Thoracic aorta (tissue), 2 donors: Measurements from ENCODE around the gene CD7. TPM values are rescaled to one million over a fixed set of nuclear protein-coding genes. Genes with fewer than 3 reads are reported as not detected.

Experiments
- ATAC-seq: fragments of 150-250 bp; one replicate; pipeline ENCODE4 v1.8.0; 2017; ENCODE audit warnings: low read depth; ENCODE audit not compliant: insufficient number of reproducible peaks, low FRiP score
- DNase-seq: peaks from one replicate; pipeline ENCODE4 v3.0.0-alpha.2; 2020; ENCODE audit warnings: low spot score
- H3K27ac ChIP-seq, 2 donors: fragments of 200-600 bp; sonication (generic); 1 replicate in 1 of 2; 2 replicates in 1 of 2; pipeline ENCODE4 v1.5.1; 2016; ENCODE audit warnings: mild to moderate bottlenecking in 2 of 2, moderate library complexity in 2 of 2
- H3K27me3 ChIP-seq: fragments of 200-600 bp; sonication (generic); replicated peaks from 2 replicates; pipeline ENCODE4 v1.6.0; 2016; ENCODE audit warnings: mild to moderate bottlenecking; ENCODE audit not compliant: insufficient read depth
- H3K36me3 ChIP-seq: fragments of 200-600 bp; sonication (generic); one replicate; pipeline ENCODE4 v1.5.1; 2016
- H3K4me1 ChIP-seq, 2 donors: fragments of 200-600 bp; sonication (generic); 1 replicate in 1 of 2; 2 replicates in 1 of 2; pipeline versions ENCODE4 v1.5.1 to v1.6.0; 2016; ENCODE audit warnings: low read depth in 2 of 2, mild to moderate bottlenecking in 1 of 2; ENCODE audit not compliant: control insufficient read depth in 1 of 2
- H3K4me3 ChIP-seq: fragments of 200-600 bp; sonication (generic); 2 replicates; pipeline ENCODE4 v1.5.1; 2016; ENCODE audit warnings: mild to moderate bottlenecking
- H3K9me3 ChIP-seq: fragments of 200-600 bp; sonication (generic); 2 replicates; pipeline ENCODE4 v1.5.1; 2016
- CTCF ChIP-seq: fragments of 200-600 bp; sonication (generic); IDR thresholded peaks from one replicate; pipeline ENCODE4 v1.5.1; 2019; ENCODE audit warnings: antibody characterized with exemption
- total RNA-seq, 2 donors: library from RNA; depleted of rRNA; stranded (reverse); fragments of >200 nt; gene quantifications; one replicate each; pipeline versions ENCODE4 v1.1.0 to v1.2.3, GENCODE V29; 2016

CD7 gene
- total RNA-seq, 2 donors from 2014 or later = 3.0 to 3.5 TPM

GRCh38 chr17:82324566-82325285 is 7.3 kb upstream of the CD7 start:
- H3K27ac ChIP-seq = no peak overlapping the region
- no peaks in the 10 kb centered on the region for H3K36me3 ChIP-seq
- DNase-seq (no peak), ATAC-seq (no peak)
- H3K27me3 ChIP-seq = no peaks in the 10 kb centered on the region
- TF ChIP-seq CTCF = no peak
- no peaks in the 10 kb centered on the region for H3K9me3 ChIP-seq
- H3K4me3 ChIP-seq = no peak overlapping the region
- peaks cover 0 to 8% of the 10 kb centered on the region in 2 donors for H3K4me1 ChIP-seq

GRCh38 chr17:82323514-82324234 is 6.3 kb upstream of the CD7 start:
- H3K4me3 ChIP-seq = no peak overlapping the region
- ATAC-seq (no peak), DNase-seq (no peak)
- no peak overlapping the region for H3K27ac ChIP-seq
- no peaks in the 10 kb centered on the region for H3K36me3 ChIP-seq
- H3K4me1 ChIP-seq = peaks cover 0 to 8% of the 10 kb centered on the region in 2 donors
- H3K27me3 ChIP-seq = no peaks in the 10 kb centered on the region
- TF ChIP-seq CTCF = no peak
- H3K9me3 ChIP-seq = no peaks in the 10 kb centered on the region

GRCh38 chr17:82322526-82323453 is 5.4 kb upstream of the CD7 start:
- Histone ChIP-seq H3K9me3 (no peaks in the 10 kb centered on the region), H3K27ac (no peak overlapping the region), H3K36me3 (no peaks in the 10 kb centered on the region), H3K4me1 (peaks cover 0 to 8% of the 10 kb centered on the region in 2 donors), H3K27me3 (no peaks in the 10 kb centered on the region), H3K4me3 (no peak overlapping the region)
- DNase-seq (no peak), ATAC-seq (no peak)
- TF ChIP-seq CTCF = no peak

- DNase-seq (no peak), ATAC-seq (no peak)
- H3K27me3 ChIP-seq = no peaks in the 10 kb centered on the region
- no peak for TF ChIP-seq CTCF
- peaks cover 0 to 8% of the 10 kb centered on the region in 2 donors for H3K4me1 ChIP-seq
- no peaks in the 10 kb centered on the region for H3K36me3 ChIP-seq
- H3K4me3 ChIP-seq = no peak overlapping the region
- no peaks in the 10 kb centered on the region for H3K9me3 ChIP-seq
- H3K27ac ChIP-seq = no peak overlapping the region
Observed at GRCh38 chr17:82321947-82322466, 4.6 kb upstream of the CD7 start.
